Loucy (cell line): Measurements from ENCODE around the gene HOXA9.

Experiments used
- EZH2phosphoT487 ChIP-seq: fragments of 200-600 bp; IDR thresholded peaks from 2 replicates; pipeline ENCODE4 v1.6.1; 2018; ENCODE audit warnings: antibody characterized with exemption, mild to moderate bottlenecking, moderate library complexity, borderline replicate concordance
- TF ChIP-seq, protein P1 (sequence below): fragments of 200-600 bp; sonication (generic); conservative IDR thresholded peaks from 2 replicates; pipeline ENCODE4 v1.5.1; 2014; ENCODE audit warnings: mild to moderate bottlenecking, antibody characterized with exemption, low read length

DNA sequence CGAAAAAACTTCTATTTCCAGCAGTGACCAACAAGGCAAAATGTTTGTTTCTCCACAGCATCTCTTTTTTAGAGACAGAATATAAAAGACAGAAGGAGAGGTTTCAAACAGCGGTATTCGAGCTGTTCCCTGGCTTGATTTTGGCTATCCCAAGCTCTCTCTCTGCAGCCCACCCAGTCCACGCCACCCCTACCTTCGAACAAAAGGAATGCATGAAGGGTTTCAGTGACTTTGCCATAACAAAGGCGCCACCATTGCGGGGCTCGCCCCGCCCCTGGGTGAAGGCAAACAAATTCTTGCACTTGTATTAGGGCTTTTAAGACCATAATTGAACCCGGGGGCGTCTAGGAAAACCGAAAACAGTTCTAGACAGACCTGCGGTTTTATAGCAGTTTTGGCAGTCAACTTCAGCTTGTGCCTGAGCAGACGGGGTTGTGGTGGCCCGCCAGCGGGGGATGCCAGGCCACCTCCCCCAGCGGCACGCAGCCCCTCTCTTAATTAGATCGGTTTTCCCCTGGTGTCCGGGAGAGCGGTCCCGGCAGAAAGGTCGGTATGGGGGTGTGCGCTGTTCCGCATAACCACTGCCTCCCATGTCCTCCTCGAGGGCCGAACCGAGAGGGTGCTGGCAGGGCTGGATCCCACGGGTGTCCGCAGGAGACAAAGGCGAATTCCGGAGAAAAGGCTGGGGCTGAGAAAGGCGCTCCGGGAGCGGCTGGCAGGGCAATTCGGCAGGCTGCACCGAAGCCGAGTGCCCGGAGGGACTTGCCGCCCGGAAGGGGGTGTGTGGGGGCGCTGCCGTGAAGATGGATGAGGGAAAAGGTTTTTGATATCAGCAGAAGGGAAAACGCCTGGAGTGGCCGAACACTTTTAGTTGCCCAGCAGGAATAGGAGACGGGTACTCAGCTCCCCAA lies 22.4 kb upstream of the HOXA9 start:
- TF ChIP-seq, protein P1, sequence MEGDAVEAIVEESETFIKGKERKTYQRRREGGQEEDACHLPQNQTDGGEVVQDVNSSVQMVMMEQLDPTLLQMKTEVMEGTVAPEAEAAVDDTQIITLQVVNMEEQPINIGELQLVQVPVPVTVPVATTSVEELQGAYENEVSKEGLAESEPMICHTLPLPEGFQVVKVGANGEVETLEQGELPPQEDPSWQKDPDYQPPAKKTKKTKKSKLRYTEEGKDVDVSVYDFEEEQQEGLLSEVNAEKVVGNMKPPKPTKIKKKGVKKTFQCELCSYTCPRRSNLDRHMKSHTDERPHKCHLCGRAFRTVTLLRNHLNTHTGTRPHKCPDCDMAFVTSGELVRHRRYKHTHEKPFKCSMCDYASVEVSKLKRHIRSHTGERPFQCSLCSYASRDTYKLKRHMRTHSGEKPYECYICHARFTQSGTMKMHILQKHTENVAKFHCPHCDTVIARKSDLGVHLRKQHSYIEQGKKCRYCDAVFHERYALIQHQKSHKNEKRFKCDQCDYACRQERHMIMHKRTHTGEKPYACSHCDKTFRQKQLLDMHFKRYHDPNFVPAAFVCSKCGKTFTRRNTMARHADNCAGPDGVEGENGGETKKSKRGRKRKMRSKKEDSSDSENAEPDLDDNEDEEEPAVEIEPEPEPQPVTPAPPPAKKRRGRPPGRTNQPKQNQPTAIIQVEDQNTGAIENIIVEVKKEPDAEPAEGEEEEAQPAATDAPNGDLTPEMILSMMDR = no peak; the same call in 1 of the 2 replicates
- TF ChIP-seq EZH2phosphoT487 = no peak
